H1 (cell line): ENCODE results near the gene AKIRIN2. TPM values are rescaled to one million over a fixed set of nuclear protein-coding genes. Genes with fewer than 3 reads are reported as not detected.

Experiments
- CHD2 ChIP-seq: IDR thresholded peaks from 2 replicates; pipeline ENCODE4 v1.6.1; 2012; ENCODE audit warnings: low read length, improper control_type of control experiment
- CHD7 ChIP-seq: fragments of 300-600 bp; sonication (generic); IDR thresholded peaks from 2 replicates; pipeline ENCODE4 v1.7.1; 2012; ENCODE audit warnings: low read length, moderate library complexity, mild to moderate bottlenecking, inconsistent platforms; ENCODE audit not compliant: insufficient replicate concordance
- FOSL1 ChIP-seq: IDR thresholded peaks from 2 replicates; pipeline ENCODE4 v1.6.1; 2011; ENCODE audit warnings: mild to moderate bottlenecking, low read depth, low read length, moderate library complexity; ENCODE audit not compliant: insufficient read depth
- SIRT6 ChIP-seq: IDR thresholded peaks from one replicate; pipeline ENCODE4 v1.7.1; 2012; ENCODE audit warnings: low read length, inconsistent platforms
- SIX5 ChIP-seq: IDR thresholded peaks from 2 replicates; pipeline ENCODE4 v1.6.1; 2011; ENCODE audit warnings: mild to moderate bottlenecking, low read depth, low read length
- ZNF274 ChIP-seq: IDR thresholded peaks from 2 replicates; pipeline ENCODE4 v1.7.0; 2012; ENCODE audit warnings: low read length, borderline replicate concordance; ENCODE audit errors: extremely low read depth
- polyA plus RNA-seq, 7 experiments: library from polyadenylated mRNA; depleted of rRNA in 3 of 7; stranded (reverse) in 5 of 7; unstranded in 2 of 7; fragments of >200 nt in 5 of 7; fragments of 200-250 nt in 2 of 7; gene quantifications; 1 replicate in 5 of 7; 2 replicates in 1 of 7; 4 replicates in 1 of 7; pipeline versions ENCODE4 v1.2.1 to v1.2.3, GENCODE V29; 2011 to 2013; ENCODE audit warnings: missing spikeins in 2 of 7, mixed read lengths in 2 of 7
- total RNA-seq: library from RNA; stranded (reverse); fragmentation: NEBNext Ultra II Directional; extraction: Animal tissue kit (Norgen Biotek cat#: 25700); gene quantifications from 2 replicates; pipeline ENCODE4 v1.2.1, GENCODE V29; 2021

Gene AKIRIN2
- total and polyA plus RNA-seq, 2 of the 8 experiments (the other 6 are each of a cell fraction or from before 2014, with no cell fraction given): 35.6 to 75.3 TPM

GRCh38 chr6:87655824-87656223 lies 46.2 kb downstream of the AKIRIN2 start (continued):
- no peak for TF ChIP-seq CHD7
- TF ChIP-seq ZNF274: no peak
- no peak for TF ChIP-seq SIRT6
- no peak for TF ChIP-seq SIX5
- no peak for TF ChIP-seq FOSL1
- no peak for TF ChIP-seq CHD2
- TF ChIP-seq, all 59 proteins: peak for 0
